ENCODE data around the gene GRAMD4. TPM values are rescaled to one million over a fixed set of nuclear protein-coding genes. Genes with fewer than 3 reads are reported as not detected.

GRAMD4 gene
- total and polyA plus RNA-seq, 2 donors (not counting 1 experiment from before 2014, with no cell fraction given), result 17.0 to 88.1 TPM

GRCh38 chr22:46572911-46573780 lies 47.0 kb upstream of the GRAMD4 start:
- H3K4me3 Mint-ChIP-seq, result no peak overlapping the region
- CTCF ChIA-PET, result interaction anchor here (1.6 kb wide), 1 partner anchor 9 kb away, joined by 7 read pairs; no protein-coding TSS in a partner anchor
- no peaks in the 10 kb centered on the region for H3K27me3 ChIP-seq (replicated peaks in 1 of 4; ENCODE audit: control extremely low read depth in 1 of 4, control insufficient read depth in 3 of 4, insufficient read depth in 4 of 4, low read length in 3 of 4)
- 95% methylated on average over 19 of the region's 19 CpGs for WGBS (ENCODE audit: insufficient coverage)
- no peak overlapping the region for H3K4me2 ChIP-seq (replicated peaks; ENCODE audit: low read depth, low read length, poor library complexity, severe bottlenecking)
- H3K9me3 ChIP-seq (ENCODE audit: control extremely low read depth in 1 of 3, control insufficient read depth in 2 of 3, insufficient read depth in 1 of 3, low read length in 2 of 3), result peaks cover 0 to 28% (median 11%) of the 10 kb centered on the region in 3 donors
- peaks cover 18% of the 10 kb centered on the region in 2 donors for H3K4me1 ChIP-seq (ENCODE audit: control insufficient read depth in 2 of 2, insufficient read depth in 2 of 2, low read length in 2 of 2)
- DNase-seq, result no peak
- no peak overlapping the region for H3K27ac ChIP-seq (ENCODE audit: low read length in 2 of 2)
- no peak for ATAC-seq (ENCODE audit: low read depth)
- H3K4me3 ChIP-seq (ENCODE audit: control extremely low read depth in 1 of 5, extremely low read depth in 1 of 5, insufficient read depth in 1 of 5, low read depth in 2 of 5, low read length in 4 of 5), result no peak overlapping the region
- no peak overlapping the region for H2AFZ ChIP-seq (ENCODE audit: insufficient read depth, low read depth, low read length, poor library complexity, severe bottlenecking)
- H4K20me1 ChIP-seq (ENCODE audit: control insufficient read depth, insufficient read depth, low read length, poor library complexity, severe bottlenecking), result peaks cover 5% of the 10 kb centered on the region
- H3K27me3 Mint-ChIP-seq, result no peaks in the 10 kb centered on the region
- no peak overlapping the region for H3K27ac Mint-ChIP-seq
- H3K9ac ChIP-seq (ENCODE audit: low read length), result no peak overlapping the region
- H3K36me3 ChIP-seq (replicated peaks in 1 of 2; ENCODE audit: control extremely low read depth in 1 of 2, control insufficient read depth in 1 of 2, extremely low read depth in 1 of 2, insufficient read depth in 2 of 2, low read length in 1 of 2), result no peaks in the 10 kb centered on the region
- H3K79me2 ChIP-seq (ENCODE audit: control insufficient read depth, insufficient read depth, low read length), result peaks cover 7% of the 10 kb centered on the region
- peaks cover 2% of the 10 kb centered on the region for H3K9me3 Mint-ChIP-seq (ENCODE audit: insufficient read depth)
- no peak for TF ChIP-seq CTCF (IDR thresholded peaks at IDR 0.05)
- TF ChIP-seq EZH2 (IDR thresholded peaks at IDR 0.05; ENCODE audit: borderline replicate concordance, insufficient read depth, low read depth, low read length, poor library complexity, severe bottlenecking), result no peak
- peaks cover 20% of the 10 kb centered on the region for H3K4me1 Mint-ChIP-seq
- intact Hi-C loops (cut with micrococcal nuclease), result no loop called here
- POLR2A ChIA-PET, result no interaction called here

All from B cell (primary cell).